ENCODE measurements around the gene TRIL.

Gene TRIL

GRCh38 chr7:28939844-28940544, 18.1 kb downstream of the TRIL start:
- DNase-seq: no peak
- ATAC-seq: no peak

GRCh38 chr7:28939367-28939766, 18.8 kb downstream of the TRIL start:
- no peak for ATAC-seq
- DNase-seq: no peak

- ATAC-seq (no peak), DNase-seq (no peak)
Observed at GRCh38 chr7:28937619-28938018, 20.5 kb downstream of the TRIL start.

- no peak for DNase-seq
- ATAC-seq: no peak
Observed at GRCh38 chr7:28937103-28937502, 21.0 kb downstream of the TRIL start.

- no peak for ATAC-seq
- no peak for DNase-seq
Observed at GRCh38 chr7:28933846-28934320, 24.2 kb downstream of the TRIL start.

GRCh38 chr7:28931565-28931964, 26.6 kb downstream of the TRIL start:
- ATAC-seq (no peak), DNase-seq (no peak)

GRCh38 chr7:28926871-28927597, 31.1 kb downstream of the TRIL start:
- DNase-seq (peak; percentile 44), ATAC-seq (peak; percentile 83)

- DNase-seq (peak; percentile 70), ATAC-seq (no peak)
Observed at GRCh38 chr7:28922624-28923331, 35.4 kb downstream of the TRIL start.

- ATAC-seq (peak; percentile 78), DNase-seq (peak; percentile 14)
Observed at GRCh38 chr7:28921822-28922221, 36.3 kb downstream of the TRIL start.

- DNase-seq: no peak
- no peak for ATAC-seq
Observed at GRCh38 chr7:28920424-28920823, 37.7 kb downstream of the TRIL start.

- DNase-seq (no peak), ATAC-seq (no peak)
Observed at GRCh38 chr7:28919510-28919909, 38.6 kb downstream of the TRIL start.

GRCh38 chr7:28908775-28909174, 49.4 kb downstream of the TRIL start:
- no peak for DNase-seq
- ATAC-seq: no peak

GRCh38 chr7:28905464-28905863, 52.7 kb downstream of the TRIL start:
- no peak for ATAC-seq
- DNase-seq: no peak

- DNase-seq: no peak
- ATAC-seq: no peak
Observed at GRCh38 chr7:28904578-28905048, 53.5 kb downstream of the TRIL start.

GRCh38 chr7:28903730-28904577, 54.2 kb downstream of the TRIL start:
- no peak for ATAC-seq

More at GRCh38 chr7:28903730-28904577, 54.2 kb downstream of the TRIL start:
- DNase-seq: no peak
